ENCODE data around the gene PABPN1L.

The PABPN1L gene

GRCh38 chr16:88846088-88846487, 20.4 kb downstream of the PABPN1L start:
- no peak for DNase-seq

GRCh38 chr16:88844419-88845036, 21.9 kb downstream of the PABPN1L start:
- no peak for DNase-seq

DNA sequence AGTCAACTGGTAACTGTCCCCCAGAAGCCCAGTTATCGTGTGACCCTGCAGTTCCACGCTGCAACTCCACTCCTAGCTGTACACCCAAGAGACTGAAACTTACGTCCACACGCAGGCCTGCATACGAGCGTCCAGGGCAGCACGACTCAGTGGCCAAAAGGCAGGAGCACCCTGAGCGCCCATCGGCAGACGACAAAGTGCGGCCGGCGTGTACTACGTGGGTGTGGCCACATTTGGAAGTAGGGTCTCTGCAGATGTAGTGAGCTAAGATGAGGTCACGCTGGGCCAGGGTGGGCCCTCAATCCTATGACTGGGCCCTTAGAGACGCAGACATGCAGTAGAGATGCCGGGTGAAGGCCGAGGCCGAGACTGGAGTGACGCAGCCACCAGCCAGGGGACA, 23.2 kb downstream of the PABPN1L start:
- no peak for DNase-seq

DNA sequence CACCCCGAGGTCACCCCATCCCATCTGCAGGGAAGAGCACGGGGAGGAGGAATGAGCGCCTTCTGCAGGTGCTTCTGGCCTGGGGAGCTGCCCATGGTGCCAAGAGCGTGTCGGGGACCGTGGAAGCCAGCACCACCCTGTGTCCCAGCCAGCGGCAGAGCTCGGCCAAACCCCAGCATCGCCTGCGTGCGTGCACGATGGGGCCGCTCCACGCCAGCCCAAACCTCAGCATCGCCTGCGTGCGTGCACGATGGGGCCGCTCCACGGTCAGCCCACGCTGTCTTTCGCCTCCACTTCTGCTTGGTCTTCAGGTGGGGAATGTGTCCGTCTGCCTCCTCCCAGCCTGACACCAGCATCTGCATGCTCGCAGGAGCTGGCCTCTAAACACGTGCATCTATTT, 23.7 kb downstream of the PABPN1L start:
- DNase-seq = no peak

- DNase-seq = no peak
Observed at GRCh38 chr16:88842308-88842756, 24.1 kb downstream of the PABPN1L start.

DNA sequence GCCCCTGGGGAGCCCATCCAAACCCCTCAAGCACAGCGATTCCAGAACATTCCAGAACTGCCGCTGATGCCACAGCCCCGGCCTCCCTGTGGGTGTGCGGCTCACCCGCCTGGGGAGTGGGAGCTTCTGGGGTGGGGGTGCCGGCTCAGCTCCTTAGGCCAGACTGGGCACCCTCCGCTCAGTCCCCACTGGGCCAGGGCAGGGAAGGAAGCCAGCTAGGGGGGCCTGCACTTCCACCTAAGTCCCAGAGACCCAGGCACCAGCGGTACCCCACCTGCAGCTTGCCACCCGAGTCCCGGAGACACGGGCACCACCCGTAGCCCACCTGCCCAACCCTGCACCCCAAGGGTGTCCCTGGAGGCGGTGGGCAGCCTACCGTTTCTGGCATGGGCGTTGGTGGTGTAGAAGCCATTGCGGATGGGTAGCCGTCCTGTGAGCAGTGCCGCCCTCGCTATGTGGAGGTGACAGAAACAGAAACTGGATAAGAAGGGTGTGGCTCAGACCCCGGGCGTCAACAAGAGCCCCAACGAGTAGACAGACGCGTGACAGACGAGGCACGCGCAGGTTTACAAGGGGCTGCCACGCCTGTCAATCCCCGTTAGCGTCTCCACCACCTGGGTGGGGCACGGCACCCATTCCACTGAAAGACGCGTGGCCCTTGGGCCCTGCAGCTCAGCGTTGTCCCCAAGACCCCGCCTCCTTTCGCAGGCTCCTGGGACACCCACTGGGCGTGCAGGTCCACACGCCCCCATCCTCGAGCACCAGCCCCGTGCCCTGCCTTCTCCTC, 24.7 kb downstream of the PABPN1L start:
- DNase-seq = no peak

DNA sequence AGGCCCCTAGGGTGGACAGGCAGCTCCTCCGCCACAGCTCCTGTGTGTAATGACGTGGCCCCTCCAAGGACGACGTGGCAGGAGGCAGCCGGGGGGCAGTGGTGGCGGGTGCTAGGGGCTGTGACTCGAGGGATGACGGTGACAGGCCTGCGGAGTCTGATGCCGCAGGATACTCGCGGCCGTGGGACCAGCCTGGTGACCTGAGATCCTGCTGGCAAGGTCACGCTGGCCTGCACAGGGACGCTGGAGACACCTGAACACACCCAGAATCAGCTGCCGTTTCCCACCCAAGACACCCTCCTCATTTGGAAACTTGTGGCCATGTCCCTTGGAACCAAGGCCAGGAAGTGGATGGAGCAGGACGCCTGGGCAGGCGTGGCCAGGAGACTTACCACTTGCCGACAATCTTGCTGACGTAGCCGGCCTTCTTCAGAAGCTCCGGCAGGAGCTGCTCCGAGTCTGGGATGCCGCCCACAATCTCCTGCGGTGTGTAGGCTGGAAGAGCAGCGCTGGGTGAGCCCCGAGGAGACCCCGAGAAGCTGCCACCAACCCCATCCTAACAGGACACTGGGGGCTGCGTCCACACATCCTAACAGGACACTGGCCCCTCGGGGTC, 25.8 kb downstream of the PABPN1L start:
- no peak for DNase-seq

- DNase-seq = no peak
Observed at GRCh38 chr16:88839745-88840599, 26.5 kb downstream of the PABPN1L start.

- DNase-seq = no peak
Observed at GRCh38 chr16:88839026-88839529, 27.4 kb downstream of the PABPN1L start.

- DNase-seq = no peak
Observed at GRCh38 chr16:88838566-88838965, 27.9 kb downstream of the PABPN1L start.

DNA sequence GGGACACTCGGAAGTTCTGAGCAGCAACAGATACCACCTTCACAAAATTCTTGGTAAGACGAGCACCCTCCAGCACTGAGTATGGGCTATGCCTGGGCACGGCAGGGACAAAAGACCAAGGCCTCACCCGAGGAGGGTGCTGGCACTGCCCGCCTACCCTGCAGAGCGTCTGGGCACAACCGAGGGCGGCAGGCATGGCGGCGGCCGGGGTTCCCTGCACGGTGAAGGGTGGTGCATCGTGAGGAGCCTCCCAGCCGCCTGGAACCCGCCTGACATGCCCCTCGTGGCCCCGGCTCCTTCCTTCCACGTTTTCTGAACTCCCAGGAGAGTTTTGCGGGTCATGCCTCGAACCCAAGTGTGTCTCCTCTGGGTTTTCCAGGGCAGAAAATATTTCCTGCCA, 28.7 kb downstream of the PABPN1L start:
- DNase-seq = no peak

DNA sequence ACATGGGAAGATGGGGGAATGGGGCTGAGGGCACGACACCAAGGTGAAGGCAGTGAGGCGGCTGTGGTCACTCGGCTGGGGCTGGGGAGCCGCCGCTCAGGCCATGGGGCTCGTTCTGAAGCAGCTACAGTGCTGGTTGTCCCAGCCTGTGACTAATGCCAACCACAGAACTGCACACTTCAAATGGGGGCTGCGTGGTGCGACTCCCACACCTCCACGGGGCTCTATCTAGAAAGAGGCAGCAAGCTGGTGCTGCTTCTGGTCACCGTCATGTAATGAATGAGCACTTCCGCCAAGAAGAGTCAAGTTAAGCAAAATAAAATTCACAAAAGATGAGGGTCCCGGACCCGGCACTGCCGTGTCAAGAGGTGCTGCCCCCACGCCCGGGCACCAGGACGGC, 29.7 kb downstream of the PABPN1L start:
- no peak for DNase-seq

DNA sequence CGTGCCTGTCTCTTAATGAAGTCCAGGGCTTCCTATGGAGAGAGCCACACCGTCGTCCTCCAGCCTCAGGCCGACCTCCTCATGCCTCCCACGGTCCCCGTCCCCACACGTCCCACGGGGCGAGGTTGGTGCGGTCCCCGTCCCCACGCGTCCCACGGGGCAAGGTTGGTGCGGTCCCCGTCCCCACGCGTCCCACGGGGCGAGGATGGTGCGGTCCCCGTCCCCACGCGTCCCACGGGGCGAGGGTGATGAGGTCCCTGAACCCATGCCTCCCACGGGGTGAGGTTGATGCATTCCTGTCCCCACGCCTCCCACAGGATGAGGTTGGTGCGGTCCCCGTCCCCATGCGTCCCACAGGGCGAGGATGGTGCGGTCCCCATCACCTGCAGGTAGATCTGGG, 30.6 kb downstream of the PABPN1L start:
- DNase-seq = no peak

DNA sequence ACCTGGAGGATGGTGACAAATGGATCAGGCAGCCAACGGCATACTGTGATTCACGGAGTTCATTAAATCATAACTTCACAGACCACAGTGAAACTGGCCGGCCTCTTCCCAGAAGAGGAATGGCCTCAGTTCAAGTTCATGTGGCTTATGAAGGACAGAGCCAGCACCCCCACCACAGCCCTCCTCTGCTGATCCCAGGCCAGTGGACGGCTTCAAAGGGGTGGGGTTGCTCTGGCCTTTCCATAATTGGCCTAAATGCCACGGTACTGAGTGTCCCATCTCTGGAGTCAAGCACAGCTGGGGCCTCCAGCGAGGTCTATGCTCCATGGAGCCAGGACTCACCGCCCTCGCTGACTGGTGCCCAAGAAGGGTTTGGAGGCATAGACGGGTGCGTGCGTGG, 31.1 kb downstream of the PABPN1L start:
- DNase-seq = no peak

GRCh38 chr16:88834670-88835069, 31.8 kb downstream of the PABPN1L start:
- no peak for DNase-seq

GRCh38 chr16:88833086-88833485, 33.4 kb downstream of the PABPN1L start:
- no peak for DNase-seq

GRCh38 chr16:88831838-88832237, 34.6 kb downstream of the PABPN1L start:
- DNase-seq = no peak

DNA sequence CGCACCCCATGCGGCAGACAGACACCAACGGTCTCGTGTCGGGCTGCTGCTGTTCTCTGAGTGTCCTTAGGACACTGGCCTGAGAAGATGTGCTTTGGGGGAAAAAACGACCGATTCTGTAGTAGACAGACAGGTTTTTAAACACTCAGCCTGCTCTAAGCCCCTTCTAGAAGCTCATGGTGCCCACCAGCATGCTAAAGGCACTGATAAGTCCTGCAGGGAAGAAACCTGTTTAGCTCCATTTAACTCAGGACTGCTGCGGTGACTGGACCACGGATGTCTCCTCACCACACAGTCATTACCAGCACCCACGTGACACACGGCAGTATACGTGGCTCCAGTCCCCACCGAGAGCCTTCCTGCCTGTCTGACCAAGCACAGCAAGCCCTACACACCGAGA, 35.7 kb downstream of the PABPN1L start:
- no peak for DNase-seq

GRCh38 chr16:88830258-88830657, 36.2 kb downstream of the PABPN1L start:
- DNase-seq = no peak

DNA sequence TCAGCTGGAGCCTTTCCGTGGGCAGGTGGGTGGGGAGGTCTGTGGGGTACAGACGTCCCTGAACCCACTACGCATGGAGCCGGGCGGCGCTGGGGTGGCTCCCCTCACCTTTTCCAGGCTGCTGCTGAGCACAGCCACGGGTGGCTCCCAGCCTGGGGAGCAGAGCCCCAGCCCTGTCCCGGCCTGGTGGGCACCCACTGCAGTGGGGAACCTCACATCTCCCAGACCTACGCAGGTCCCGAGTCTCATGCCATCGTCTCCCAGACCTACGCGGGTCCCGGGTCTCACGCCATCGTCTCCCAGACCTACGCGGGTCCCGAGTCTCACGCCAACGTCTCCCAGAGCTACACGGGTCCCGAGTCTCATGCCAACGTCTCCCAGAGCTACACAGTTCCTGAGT, 37.7 kb downstream of the PABPN1L start:
- DNase-seq = no peak

DNA sequence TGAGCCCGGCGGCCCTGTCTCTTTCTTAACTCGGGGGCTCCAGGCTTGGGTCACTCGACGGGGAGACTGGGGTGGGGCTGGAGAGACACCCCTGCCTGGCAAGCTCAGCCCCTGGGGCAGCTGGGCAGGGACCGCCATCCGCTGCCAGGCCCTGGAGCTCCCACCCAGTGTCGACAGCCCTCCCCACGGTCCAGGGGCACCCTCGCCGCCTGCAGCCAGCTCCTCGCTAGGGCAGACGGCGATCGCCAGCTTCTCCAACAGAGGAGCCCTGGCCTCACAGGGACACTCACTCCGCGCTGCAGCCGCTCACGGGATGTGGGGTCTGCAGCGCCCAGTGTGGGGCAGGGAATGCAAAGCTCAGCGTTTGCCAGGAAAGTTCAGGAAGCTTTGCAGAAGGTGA, 38.7 kb downstream of the PABPN1L start:
- no peak for DNase-seq

DNA sequence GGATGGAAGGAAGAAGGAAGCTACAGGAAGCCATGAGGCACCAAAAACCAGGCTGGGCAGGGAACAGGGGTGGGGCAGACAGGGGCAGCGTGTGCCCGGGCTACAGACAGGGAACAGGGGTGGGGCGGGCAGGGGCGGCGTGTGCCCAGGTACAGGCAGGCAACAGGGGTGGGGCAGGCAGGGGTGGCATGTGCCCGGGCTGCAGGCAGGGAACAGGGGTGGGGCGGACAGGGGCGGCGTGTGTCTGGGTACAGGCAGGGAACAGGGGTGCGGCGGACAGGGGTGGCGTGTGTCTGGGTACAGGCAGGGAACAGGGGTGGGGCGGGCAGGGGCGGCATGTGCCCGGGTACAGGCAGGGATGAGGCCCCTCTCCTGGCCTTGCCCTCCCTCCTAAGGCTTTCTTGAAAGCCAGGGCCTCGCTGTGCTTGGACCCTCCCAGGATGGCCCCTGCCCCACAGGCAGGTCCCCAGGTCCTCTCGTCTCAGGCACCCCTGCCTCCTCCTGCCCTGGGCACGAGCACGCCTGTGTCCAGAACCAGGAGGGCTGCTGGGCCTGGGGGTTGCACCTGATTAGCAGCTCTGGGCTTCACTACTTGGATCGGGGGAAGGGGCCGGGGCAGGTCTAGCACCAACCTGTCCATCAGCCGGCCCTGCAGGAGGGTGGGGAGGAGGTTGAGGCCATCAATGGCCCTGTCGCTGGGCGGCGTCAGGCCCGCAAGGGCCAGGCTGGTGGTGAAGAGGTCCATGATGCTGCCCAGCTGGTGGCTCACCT, 40.2 kb downstream of the PABPN1L start:
- no peak for DNase-seq
